Measurements from ENCODE around the gene CRYAA. TPM values are rescaled to one million over a fixed set of nuclear protein-coding genes. Genes with fewer than 3 reads are reported as not detected.

CRYAA gene
- total RNA-seq, 2 donors from 2014 or later, result not detected

DNA sequence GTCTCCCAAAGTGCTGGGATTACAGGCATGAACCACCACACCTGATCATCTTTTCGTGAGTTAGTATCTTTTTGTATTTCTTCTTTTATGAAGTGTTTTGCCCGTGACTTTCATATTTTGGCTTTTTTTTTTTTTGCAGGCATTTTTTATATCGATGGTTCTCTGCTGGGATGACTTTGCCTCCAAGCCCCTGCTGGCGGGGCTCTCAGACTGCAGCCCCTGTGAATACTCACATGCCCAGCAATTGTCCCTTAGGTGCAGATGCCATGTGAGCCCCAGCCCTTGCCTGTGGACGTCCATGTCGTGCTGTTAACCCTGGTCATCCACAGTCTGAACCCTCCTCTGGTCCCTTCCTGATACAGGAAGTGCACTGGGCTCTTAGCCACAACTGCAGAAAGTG lies 21.7 kb downstream of the CRYAA start:
- Histone ChIP-seq H3K27me3 (replicated peaks; ENCODE audit: insufficient read depth) (no peaks in the 10 kb centered on the region), H3K4me3 (no peak overlapping the region), H3K4me1 (ENCODE audit: control insufficient read depth in 1 of 2, low read depth in 2 of 2) (peaks cover 0 to 9% of the 10 kb centered on the region in 2 donors), H3K36me3 (no peaks in the 10 kb centered on the region), H3K9me3 (no peaks in the 10 kb centered on the region), H3K27ac (no peak overlapping the region)
- ATAC-seq (ENCODE audit: insufficient number of reproducible peaks, low FRiP score, low read depth) (no peak), DNase-seq (ENCODE audit: low spot score) (no peak)
- no peak for TF ChIP-seq CTCF (IDR thresholded peaks at IDR 0.05)

DNA sequence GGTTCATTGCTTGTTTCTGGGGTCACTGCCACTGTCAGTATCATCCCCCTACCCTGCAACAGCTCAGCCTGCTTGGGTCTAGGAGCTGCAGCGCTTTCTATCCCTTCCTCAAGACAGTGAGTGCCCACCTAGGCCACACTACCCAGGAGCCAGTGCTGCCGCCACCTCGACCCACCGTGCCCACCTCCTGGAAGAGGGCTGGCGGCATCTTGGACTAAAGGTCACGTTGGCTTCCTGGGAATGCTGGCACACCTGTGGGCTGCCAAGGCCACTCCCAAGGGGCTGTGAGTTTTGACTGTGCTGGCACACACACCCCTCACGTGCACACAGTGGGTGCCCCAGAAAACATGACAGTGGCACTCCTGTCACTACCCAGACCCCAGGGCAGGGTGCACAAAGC lies 22.1 kb downstream of the CRYAA start:
- DNase-seq (ENCODE audit: low spot score) (no peak), ATAC-seq (ENCODE audit: insufficient number of reproducible peaks, low FRiP score, low read depth) (no peak)
- Histone ChIP-seq H3K27me3 (replicated peaks; ENCODE audit: insufficient read depth) (no peaks in the 10 kb centered on the region), H3K4me1 (ENCODE audit: control insufficient read depth in 1 of 2, low read depth in 2 of 2) (peaks cover 0 to 9% of the 10 kb centered on the region in 2 donors), H3K9me3 (no peaks in the 10 kb centered on the region), H3K4me3 (no peak overlapping the region), H3K36me3 (no peaks in the 10 kb centered on the region), H3K27ac (no peak overlapping the region)
- no peak for TF ChIP-seq CTCF (IDR thresholded peaks at IDR 0.05)

GRCh38 chr21:43191521-43191920 lies 22.7 kb downstream of the CRYAA start:
- H3K9me3 ChIP-seq, result no peaks in the 10 kb centered on the region
- H3K4me1 ChIP-seq (ENCODE audit: control insufficient read depth in 1 of 2, low read depth in 2 of 2), result peaks cover 0 to 9% of the 10 kb centered on the region in 2 donors
- no peak for DNase-seq (ENCODE audit: low spot score)
- no peak overlapping the region for H3K4me3 ChIP-seq
- no peak for ATAC-seq (ENCODE audit: insufficient number of reproducible peaks, low FRiP score, low read depth)
- H3K27ac ChIP-seq, result no peak overlapping the region
- no peak for TF ChIP-seq CTCF (IDR thresholded peaks at IDR 0.05)
- no peaks in the 10 kb centered on the region for H3K27me3 ChIP-seq (replicated peaks; ENCODE audit: insufficient read depth)
- H3K36me3 ChIP-seq, result no peaks in the 10 kb centered on the region

DNA sequence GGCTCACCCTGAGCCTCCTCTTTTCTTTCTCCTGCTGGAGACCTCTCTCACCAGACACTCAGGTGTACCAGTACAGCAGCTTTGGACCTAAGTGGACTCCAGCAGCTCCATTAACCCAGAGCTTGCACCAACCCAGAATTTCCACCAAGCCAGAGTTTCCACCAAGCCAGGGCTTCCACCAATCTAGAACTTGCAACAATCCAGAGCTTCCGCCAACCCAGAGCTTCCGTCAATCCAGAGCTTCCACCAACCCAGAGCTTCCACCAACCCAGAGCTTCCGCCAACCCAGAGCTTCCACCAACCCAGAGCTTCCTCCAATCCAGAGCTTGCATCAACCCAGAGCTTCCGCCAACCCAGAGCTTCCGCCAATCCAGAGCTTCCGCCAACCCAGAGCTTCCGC lies 23.2 kb downstream of the CRYAA start:
- ATAC-seq (ENCODE audit: insufficient number of reproducible peaks, low FRiP score, low read depth), result no peak
- Histone ChIP-seq H3K4me1 (ENCODE audit: control insufficient read depth in 1 of 2, low read depth in 2 of 2) (peaks cover 0 to 9% of the 10 kb centered on the region in 2 donors), H3K4me3 (no peak overlapping the region), H3K9me3 (no peaks in the 10 kb centered on the region), H3K27me3 (replicated peaks; ENCODE audit: insufficient read depth) (no peaks in the 10 kb centered on the region), H3K36me3 (no peaks in the 10 kb centered on the region), H3K27ac (no peak overlapping the region)
- no peak for TF ChIP-seq CTCF (IDR thresholded peaks at IDR 0.05)
- DNase-seq (ENCODE audit: low spot score), result no peak

DNA sequence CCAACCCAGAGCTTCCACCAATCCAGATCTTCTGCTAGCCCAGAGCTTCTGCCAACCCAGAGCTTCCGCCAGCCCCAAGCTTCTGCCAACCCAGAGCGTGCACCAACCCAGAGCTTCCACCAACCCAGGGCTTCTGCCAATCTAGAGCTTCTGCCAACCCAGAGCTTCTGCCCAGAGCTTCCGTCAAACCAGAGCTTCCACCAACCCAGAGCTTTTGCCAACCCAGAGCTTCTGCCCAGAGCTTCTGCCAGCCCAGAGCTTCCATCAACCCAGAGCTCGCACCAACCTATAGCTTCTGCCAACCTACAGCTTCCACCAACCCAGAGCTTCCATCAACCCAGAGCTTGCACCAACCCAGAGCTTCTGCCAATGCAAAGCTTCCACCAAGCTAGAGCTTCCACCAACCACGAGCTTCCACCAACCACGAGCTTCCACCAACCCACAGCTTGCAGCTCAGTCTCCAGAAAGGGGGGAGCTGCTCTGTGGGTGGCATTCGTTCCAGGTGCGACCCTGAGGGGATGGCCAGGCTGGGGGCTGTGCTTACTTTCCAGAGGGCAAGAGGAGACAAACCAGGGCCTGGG lies 23.8 kb downstream of the CRYAA start:
- no peak overlapping the region for H3K27ac ChIP-seq
- no peak for ATAC-seq (ENCODE audit: insufficient number of reproducible peaks, low FRiP score, low read depth)
- H3K36me3 ChIP-seq, result no peaks in the 10 kb centered on the region
- H3K4me3 ChIP-seq, result no peak overlapping the region
- no peak for TF ChIP-seq CTCF (IDR thresholded peaks at IDR 0.05)
- no peaks in the 10 kb centered on the region for H3K27me3 ChIP-seq (replicated peaks; ENCODE audit: insufficient read depth)
- H3K9me3 ChIP-seq, result no peaks in the 10 kb centered on the region
- DNase-seq (ENCODE audit: low spot score), result no peak
- peaks cover 0 to 9% of the 10 kb centered on the region in 2 donors for H3K4me1 ChIP-seq (ENCODE audit: control insufficient read depth in 1 of 2, low read depth in 2 of 2)

Data from thoracic aorta (tissue), 2 donors.